ENCODE results near the gene MAU2.

- TF ChIP-seq GATA3 (IDR thresholded peaks at IDR 0.05; ENCODE audit: low read depth, low read length) (no peak), GATA2 (IDR thresholded peaks at IDR 0.05; ENCODE audit: low read depth, low read length) (no peak)
These were observed 13.7 kb downstream of the MAU2 start for GRCh38 chr19:19334063-19334988.
